ENCODE measurements around the gene KCNJ4. TPM values are rescaled to one million over a fixed set of nuclear protein-coding genes. Genes with fewer than 3 reads are reported as not detected.

KCNJ4 gene
- total RNA-seq, 4 donors from 2014 or later = 0.63 to 1.6 (median 1.1) TPM

GRCh38 chr22:38460426-38460840 is 5.4 kb upstream of the KCNJ4 start:
- H3K9me3 ChIP-seq = no peaks in the 10 kb centered on the region
- peaks cover 0 to 29% (median 13%) of the 10 kb centered on the region in 4 donors for H3K4me1 ChIP-seq
- WGBS, 2 donors = 59 to 66% methylated on average over 8 of the region's 8 CpGs
- TF ChIP-seq POLR2A (IDR thresholded peaks at IDR 0.05) = no peak
- TF ChIP-seq CTCF (IDR thresholded peaks at IDR 0.05) = no peak
- no peak for TF ChIP-seq EP300 (IDR thresholded peaks at IDR 0.05)
- H3K4me3 ChIP-seq = no peak overlapping the region
- H3K27ac ChIP-seq = no peak overlapping the region
- H3K27me3 ChIP-seq = peaks cover 0 to 50% of the 10 kb centered on the region in 2 donors
- no peak for DNase-seq (ENCODE audit: low spot score in 2 of 2)
- H3K36me3 ChIP-seq = no peaks in the 10 kb centered on the region

GRCh38 chr22:38456841-38457699 is 2.1 kb upstream of the KCNJ4 start:
- Histone ChIP-seq H3K27me3 (peaks cover 5 to 64% of the 10 kb centered on the region in 2 donors), H3K27ac (peak overlapping the region in 1 of 4 donors; percentile 30), H3K9me3 (no peaks in the 10 kb centered on the region), H3K4me1 (peaks cover 0 to 41% (median 16%) of the 10 kb centered on the region in 4 donors), H3K4me3 (no peak overlapping the region), H3K36me3 (no peaks in the 10 kb centered on the region)
- no peak for TF ChIP-seq CTCF (IDR thresholded peaks at IDR 0.05)
- no peak for DNase-seq (ENCODE audit: low spot score in 2 of 2)
- WGBS, 2 donors = 78 to 81% methylated on average over 14 of the region's 14 CpGs

GRCh38 chr22:38456272-38456835 is 1.4 kb upstream of the KCNJ4 start:
- Histone ChIP-seq H3K4me3 (peak overlapping the region in 2 of 4 donors; percentile 24 to 63), H3K27ac (peak overlapping the region in 1 of 4 donors; percentile 7), H3K36me3 (no peaks in the 10 kb centered on the region), H3K4me1 (peaks cover 0 to 34% (median 10%) of the 10 kb centered on the region in 4 donors), H3K9me3 (no peaks in the 10 kb centered on the region), H3K27me3 (peaks cover 5 to 64% of the 10 kb centered on the region in 2 donors)
- TF ChIP-seq CTCF (IDR thresholded peaks at IDR 0.05) (no peak), POLR2A (IDR thresholded peaks at IDR 0.05) (no peak), EP300 (IDR thresholded peaks at IDR 0.05) (no peak)
- DNase-seq (ENCODE audit: low spot score in 2 of 2) = no peak
- WGBS, 2 donors = 52 to 59% methylated on average over 11 to 15 of the region's 17 CpGs

- Histone ChIP-seq H3K36me3 (no peaks in the 10 kb centered on the region), H3K27me3 (peaks cover 5 to 68% of the 10 kb centered on the region in 2 donors), H3K27ac (peak overlapping the region in 1 of 4 donors; percentile 7), H3K9me3 (no peaks in the 10 kb centered on the region), H3K4me3 (peak overlapping the region; percentile 24 to 63 (median 37)), H3K4me1 (peaks cover 0 to 29% (median 6%) of the 10 kb centered on the region in 4 donors)
- DNase-seq (ENCODE audit: low spot score in 2 of 2) = no peak
- 1 to 3% methylated on average over 25 to 52 of the region's 90 CpGs for WGBS, 2 donors
- TF ChIP-seq POLR2A (IDR thresholded peaks at IDR 0.05) (no peak), EP300 (IDR thresholded peaks at IDR 0.05) (no peak), CTCF (IDR thresholded peaks at IDR 0.05) (no peak)
Measured at GRCh38 chr22:38455530-38456271, 702 bp upstream of the KCNJ4 start.

Data from tibial nerve (tissue), 4 donors.